ENCODE data around the gene NUCB2.

NUCB2 gene

DNA sequence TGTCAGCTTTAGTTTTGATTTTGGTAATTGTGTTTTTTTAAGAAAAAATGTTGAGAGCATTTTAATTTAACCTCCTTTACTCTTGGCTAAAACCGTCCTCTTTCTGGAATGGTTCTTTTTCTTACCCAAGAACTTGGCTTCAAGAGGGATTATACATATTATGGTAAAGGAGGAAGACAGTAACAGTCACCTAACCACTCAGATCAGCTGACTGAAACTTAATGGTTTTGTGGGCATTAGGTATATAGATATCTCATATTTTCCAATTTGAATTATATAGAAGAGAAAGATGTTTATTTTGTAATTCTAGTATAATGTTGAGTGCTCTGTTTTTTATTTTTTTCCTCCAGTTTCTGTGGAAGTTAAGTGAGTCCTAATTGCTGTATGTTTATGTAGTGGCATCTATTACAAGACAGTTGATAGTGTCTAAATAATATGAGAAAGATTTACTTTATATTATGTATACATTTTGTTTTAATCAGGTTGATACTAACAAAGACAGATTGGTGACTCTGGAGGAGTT lies 38.4 kb downstream of the NUCB2 start:
- Histone ChIP-seq H3K4me2 (ENCODE audit: low read length) (no peak overlapping the region), H3K27me3 (ENCODE audit: low read depth, low read length) (no peaks in the 10 kb centered on the region), H3K27ac (ENCODE audit: low read length) (no peak overlapping the region), H3K36me3 (replicated peaks; ENCODE audit: low read depth, low read length) (no peaks in the 10 kb centered on the region), H3K9ac (ENCODE audit: low read length) (no peak overlapping the region), H3K9me3 (ENCODE audit: insufficient read depth, low read length) (no peaks in the 10 kb centered on the region), H2AFZ (ENCODE audit: low read depth, low read length) (no peak overlapping the region), H3K4me3 (ENCODE audit: low read length) (no peak overlapping the region), H3K4me1 (ENCODE audit: low read length) (no peaks in the 10 kb centered on the region), H4K20me1 (ENCODE audit: insufficient read depth, low read length) (no peaks in the 10 kb centered on the region), H3K79me2 (ENCODE audit: low read length) (no peaks in the 10 kb centered on the region)
- TF ChIP-seq, protein P1, sequence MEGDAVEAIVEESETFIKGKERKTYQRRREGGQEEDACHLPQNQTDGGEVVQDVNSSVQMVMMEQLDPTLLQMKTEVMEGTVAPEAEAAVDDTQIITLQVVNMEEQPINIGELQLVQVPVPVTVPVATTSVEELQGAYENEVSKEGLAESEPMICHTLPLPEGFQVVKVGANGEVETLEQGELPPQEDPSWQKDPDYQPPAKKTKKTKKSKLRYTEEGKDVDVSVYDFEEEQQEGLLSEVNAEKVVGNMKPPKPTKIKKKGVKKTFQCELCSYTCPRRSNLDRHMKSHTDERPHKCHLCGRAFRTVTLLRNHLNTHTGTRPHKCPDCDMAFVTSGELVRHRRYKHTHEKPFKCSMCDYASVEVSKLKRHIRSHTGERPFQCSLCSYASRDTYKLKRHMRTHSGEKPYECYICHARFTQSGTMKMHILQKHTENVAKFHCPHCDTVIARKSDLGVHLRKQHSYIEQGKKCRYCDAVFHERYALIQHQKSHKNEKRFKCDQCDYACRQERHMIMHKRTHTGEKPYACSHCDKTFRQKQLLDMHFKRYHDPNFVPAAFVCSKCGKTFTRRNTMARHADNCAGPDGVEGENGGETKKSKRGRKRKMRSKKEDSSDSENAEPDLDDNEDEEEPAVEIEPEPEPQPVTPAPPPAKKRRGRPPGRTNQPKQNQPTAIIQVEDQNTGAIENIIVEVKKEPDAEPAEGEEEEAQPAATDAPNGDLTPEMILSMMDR (IDR thresholded peaks at IDR 0.05; ENCODE audit: low read depth, low read length): no peak
- TF ChIP-seq EZH2phosphoT487 (IDR thresholded peaks at IDR 0.05; ENCODE audit: low read depth): no peak

DNA sequence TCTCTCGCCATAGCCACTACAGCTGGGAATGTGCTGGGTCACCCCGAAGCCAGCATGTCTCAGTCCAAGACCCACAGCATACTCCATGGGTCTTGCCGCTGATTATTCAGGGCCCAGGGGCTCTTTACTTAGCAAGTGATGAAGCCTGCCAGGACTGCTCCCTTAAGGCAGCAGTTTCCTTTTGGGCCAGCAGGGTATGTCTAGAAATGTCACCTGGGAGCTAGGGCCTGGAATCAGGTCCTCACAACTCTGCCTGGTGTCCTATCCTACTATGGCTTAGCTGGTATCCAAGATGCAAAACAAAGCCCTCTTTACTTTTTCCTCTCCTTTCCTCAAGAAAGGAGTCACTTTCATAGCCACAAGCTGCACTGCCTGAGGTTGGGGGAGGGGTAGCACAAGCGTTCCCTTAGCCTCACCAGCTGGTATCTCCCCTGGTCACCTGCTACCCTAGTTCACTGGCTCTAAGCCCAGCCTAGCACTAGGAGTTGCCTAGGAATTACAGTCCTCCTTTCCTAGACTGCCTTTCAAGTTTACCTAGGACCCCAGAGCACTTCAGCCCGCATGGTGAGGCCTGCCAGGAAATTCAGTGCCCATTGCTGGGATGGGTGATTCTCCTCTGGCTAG lies 52.4 kb downstream of the NUCB2 start:
- H3K27ac ChIP-seq (ENCODE audit: low read length): no peak overlapping the region

DNA sequence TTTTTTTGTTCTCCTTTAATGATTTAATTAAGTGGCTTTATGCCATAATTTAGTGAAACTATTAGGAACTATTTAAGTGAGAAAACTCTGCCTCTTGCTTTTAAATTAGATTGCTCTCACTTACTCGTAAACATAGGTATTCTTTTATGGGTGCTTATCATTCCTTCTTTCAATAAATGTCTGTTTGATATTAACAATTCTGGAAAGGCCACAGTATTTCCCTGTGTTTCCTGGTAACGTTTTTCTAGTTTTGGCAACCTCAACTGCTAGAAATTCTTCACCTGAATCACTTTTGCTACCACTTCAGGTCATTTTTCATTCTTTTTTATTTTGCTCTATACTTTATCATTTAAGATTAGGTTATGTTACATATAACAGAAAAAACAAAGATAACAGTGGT lies 55.1 kb downstream of the NUCB2 start:
- H4K20me1 ChIP-seq (ENCODE audit: insufficient read depth, low read length): no peaks in the 10 kb centered on the region
- no peak overlapping the region for H3K27ac ChIP-seq (ENCODE audit: low read length)
- no peaks in the 10 kb centered on the region for H3K4me1 ChIP-seq (ENCODE audit: low read length)
- H3K9me3 ChIP-seq (ENCODE audit: insufficient read depth, low read length): no peaks in the 10 kb centered on the region
- TF ChIP-seq EZH2phosphoT487 (IDR thresholded peaks at IDR 0.05; ENCODE audit: low read depth): no peak
- TF ChIP-seq, protein P1 (IDR thresholded peaks at IDR 0.05; ENCODE audit: low read depth, low read length): no peak
- H3K4me2 ChIP-seq (ENCODE audit: low read length): no peak overlapping the region
- H3K9ac ChIP-seq (ENCODE audit: low read length): no peak overlapping the region
- no peaks in the 10 kb centered on the region for H3K79me2 ChIP-seq (ENCODE audit: low read length)
- no peaks in the 10 kb centered on the region for H3K36me3 ChIP-seq (replicated peaks; ENCODE audit: low read depth, low read length)
- no peak overlapping the region for H2AFZ ChIP-seq (ENCODE audit: low read depth, low read length)
- no peaks in the 10 kb centered on the region for H3K27me3 ChIP-seq (ENCODE audit: low read depth, low read length)
- no peak overlapping the region for H3K4me3 ChIP-seq (ENCODE audit: low read length)

More for the DNA sequence above, 52.4 kb downstream of the NUCB2 start:
- Histone ChIP-seq H3K9me3 (ENCODE audit: insufficient read depth, low read length) (no peaks in the 10 kb centered on the region), H3K4me2 (ENCODE audit: low read length) (no peak overlapping the region), H3K27me3 (ENCODE audit: low read depth, low read length) (no peaks in the 10 kb centered on the region), H3K9ac (ENCODE audit: low read length) (no peak overlapping the region), H3K79me2 (ENCODE audit: low read length) (no peaks in the 10 kb centered on the region), H2AFZ (ENCODE audit: low read depth, low read length) (no peak overlapping the region), H3K4me3 (ENCODE audit: low read length) (no peak overlapping the region), H3K36me3 (replicated peaks; ENCODE audit: low read depth, low read length) (no peaks in the 10 kb centered on the region), H4K20me1 (ENCODE audit: insufficient read depth, low read length) (no peaks in the 10 kb centered on the region), H3K4me1 (ENCODE audit: low read length) (no peaks in the 10 kb centered on the region)
- TF ChIP-seq, protein P1 (IDR thresholded peaks at IDR 0.05; ENCODE audit: low read depth, low read length): no peak
- no peak for TF ChIP-seq EZH2phosphoT487 (IDR thresholded peaks at IDR 0.05; ENCODE audit: low read depth)

DNA sequence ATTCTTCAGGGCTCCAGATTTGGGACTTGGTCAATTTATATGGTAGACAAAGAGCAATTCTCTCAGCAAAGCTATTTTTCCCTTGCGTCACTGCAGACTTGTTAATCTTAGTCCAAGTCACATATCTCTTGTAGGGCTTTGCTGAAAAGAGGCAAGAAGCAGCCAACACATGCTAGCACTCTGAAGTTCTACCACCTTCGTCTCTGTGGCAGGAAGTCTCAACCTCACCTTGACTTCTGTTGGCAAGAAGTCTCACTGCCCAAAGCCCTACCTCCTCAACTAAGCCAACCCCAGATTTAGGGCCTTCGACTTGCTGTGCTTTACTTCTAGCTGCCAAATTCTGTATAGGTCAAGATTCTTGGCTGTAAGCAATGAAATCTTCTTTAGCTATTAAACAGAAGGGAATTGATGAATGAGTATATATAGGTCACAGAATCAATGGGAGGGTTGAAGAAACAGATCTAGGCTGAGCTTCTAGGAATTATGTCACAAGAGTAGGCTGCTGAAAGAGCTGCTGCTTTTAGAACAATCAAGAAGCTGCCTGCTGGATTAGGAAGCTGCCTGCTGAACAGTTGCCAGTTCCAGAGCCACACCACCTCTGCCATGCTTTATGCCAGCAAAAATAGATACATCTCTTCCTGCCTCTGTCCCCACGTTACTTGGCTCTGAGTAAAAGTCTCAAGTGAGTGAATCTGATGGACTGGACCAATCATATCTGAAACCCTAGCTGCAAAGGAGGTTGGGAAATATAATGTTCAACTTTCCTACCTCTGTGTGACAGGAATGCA lies 57.5 kb downstream of the NUCB2 start:
- Histone ChIP-seq H3K27me3 (ENCODE audit: low read depth, low read length) (no peaks in the 10 kb centered on the region), H3K79me2 (ENCODE audit: low read length) (no peaks in the 10 kb centered on the region), H2AFZ (ENCODE audit: low read depth, low read length) (no peak overlapping the region), H3K4me3 (ENCODE audit: low read length) (no peak overlapping the region), H3K4me1 (ENCODE audit: low read length) (no peaks in the 10 kb centered on the region), H3K9me3 (ENCODE audit: insufficient read depth, low read length) (no peaks in the 10 kb centered on the region), H4K20me1 (ENCODE audit: insufficient read depth, low read length) (no peaks in the 10 kb centered on the region), H3K9ac (ENCODE audit: low read length) (no peak overlapping the region), H3K36me3 (replicated peaks; ENCODE audit: low read depth, low read length) (no peaks in the 10 kb centered on the region), H3K4me2 (ENCODE audit: low read length) (no peak overlapping the region), H3K27ac (ENCODE audit: low read length) (no peak overlapping the region)
- no peak for TF ChIP-seq EZH2phosphoT487 (IDR thresholded peaks at IDR 0.05; ENCODE audit: low read depth)
- TF ChIP-seq, protein P1 (IDR thresholded peaks at IDR 0.05; ENCODE audit: low read depth, low read length): no peak

All from OCI-LY3 (cell line).